ENCODE measurements around the gene ANKRD40CL. TPM values are rescaled to one million over a fixed set of nuclear protein-coding genes. Genes with fewer than 3 reads are reported as not detected.
"Not testable (repeated sequence)": the region's sequence is repeated elsewhere in the genome, so short reads cannot be mapped to it uniquely, and the experiment has no call there.

The ANKRD40CL gene
- total RNA-seq, 3 donors from 2014 or later = 32.2 to 96.7 (median 57.6) TPM

DNA sequence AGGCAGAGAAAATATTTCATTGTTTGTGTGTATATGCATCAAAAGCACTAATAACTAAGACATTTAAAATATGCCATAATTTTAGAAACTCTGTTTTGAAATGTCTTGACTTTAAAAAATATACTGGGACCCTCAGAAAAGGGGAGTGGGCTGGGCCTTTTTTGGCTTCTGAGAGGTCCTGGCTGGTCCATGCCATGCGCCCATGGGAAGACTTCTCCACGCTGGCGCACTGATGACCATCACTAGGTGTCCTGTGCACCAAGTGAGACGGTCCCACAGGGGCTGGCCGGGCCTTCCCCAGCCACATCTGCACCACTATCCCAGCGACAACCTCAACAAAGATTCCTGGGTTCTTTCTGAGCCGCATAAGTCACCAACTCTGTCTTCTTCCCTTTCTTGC lies 41.1 kb upstream of the ANKRD40CL start:
- Histone ChIP-seq H3K4me3 (no peak overlapping the region), H3K9me3 (no peaks in the 10 kb centered on the region), H3K36me3 (ENCODE audit: low read depth) (no peaks in the 10 kb centered on the region), H3K4me1 (ENCODE audit: low read depth) (no peaks in the 10 kb centered on the region)
- ATAC-seq (no peak), DNase-seq (no peak)
- intact Hi-C loops (cut with DNase I, micrococcal nuclease) = no loop called here
- TF ChIP-seq, protein P1, sequence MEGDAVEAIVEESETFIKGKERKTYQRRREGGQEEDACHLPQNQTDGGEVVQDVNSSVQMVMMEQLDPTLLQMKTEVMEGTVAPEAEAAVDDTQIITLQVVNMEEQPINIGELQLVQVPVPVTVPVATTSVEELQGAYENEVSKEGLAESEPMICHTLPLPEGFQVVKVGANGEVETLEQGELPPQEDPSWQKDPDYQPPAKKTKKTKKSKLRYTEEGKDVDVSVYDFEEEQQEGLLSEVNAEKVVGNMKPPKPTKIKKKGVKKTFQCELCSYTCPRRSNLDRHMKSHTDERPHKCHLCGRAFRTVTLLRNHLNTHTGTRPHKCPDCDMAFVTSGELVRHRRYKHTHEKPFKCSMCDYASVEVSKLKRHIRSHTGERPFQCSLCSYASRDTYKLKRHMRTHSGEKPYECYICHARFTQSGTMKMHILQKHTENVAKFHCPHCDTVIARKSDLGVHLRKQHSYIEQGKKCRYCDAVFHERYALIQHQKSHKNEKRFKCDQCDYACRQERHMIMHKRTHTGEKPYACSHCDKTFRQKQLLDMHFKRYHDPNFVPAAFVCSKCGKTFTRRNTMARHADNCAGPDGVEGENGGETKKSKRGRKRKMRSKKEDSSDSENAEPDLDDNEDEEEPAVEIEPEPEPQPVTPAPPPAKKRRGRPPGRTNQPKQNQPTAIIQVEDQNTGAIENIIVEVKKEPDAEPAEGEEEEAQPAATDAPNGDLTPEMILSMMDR (IDR thresholded peaks at IDR 0.05) = no peak

DNA sequence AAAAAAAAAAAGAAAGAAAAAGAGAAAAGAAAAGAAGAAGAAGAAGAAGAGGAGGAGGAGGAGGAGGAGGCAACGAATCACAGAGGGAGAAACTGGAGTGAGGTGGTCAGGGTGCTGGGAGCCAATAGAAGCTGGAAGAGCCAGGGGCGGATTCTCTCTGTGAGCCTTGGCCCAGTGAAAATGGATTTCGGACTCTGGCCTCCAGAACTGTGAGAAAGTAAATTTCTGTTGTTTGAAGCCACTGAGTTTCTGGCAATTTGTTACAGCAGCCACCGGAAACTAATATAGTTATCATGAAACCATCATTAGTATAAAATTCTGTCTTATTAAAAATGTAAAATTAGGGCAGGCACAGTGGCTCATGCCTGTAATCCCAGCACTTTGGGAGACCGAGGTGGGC lies 40.4 kb upstream of the ANKRD40CL start:
- no peaks in the 10 kb centered on the region for H3K4me1 ChIP-seq (ENCODE audit: low read depth)
- ATAC-seq (no peak), DNase-seq (no peak)
- no peaks in the 10 kb centered on the region for H3K36me3 ChIP-seq (ENCODE audit: low read depth)
- H3K9me3 ChIP-seq = no peaks in the 10 kb centered on the region
- H3K4me3 ChIP-seq = no peak overlapping the region
- TF ChIP-seq, protein P1 (IDR thresholded peaks at IDR 0.05) = no peak
- intact Hi-C loops (cut with DNase I, micrococcal nuclease) = no loop called here

DNA sequence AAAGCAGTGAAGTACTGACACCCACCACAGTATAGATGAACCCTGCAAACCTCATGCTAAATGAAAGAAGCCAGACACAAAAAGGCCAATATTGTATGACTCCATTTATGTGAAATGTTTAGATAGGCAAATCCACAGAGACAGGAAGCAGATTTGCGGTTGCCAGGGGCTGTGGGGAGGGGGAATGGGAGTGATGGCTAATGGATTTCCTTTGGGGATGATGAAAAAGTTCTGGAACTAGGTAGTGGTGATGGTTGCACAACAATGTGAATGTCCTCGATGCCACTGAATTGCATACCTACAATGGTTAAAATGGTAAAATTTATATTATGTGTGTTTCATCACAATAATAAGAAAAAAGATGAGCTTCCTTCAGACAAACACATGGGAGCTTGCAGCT lies 39.7 kb upstream of the ANKRD40CL start:
- Histone ChIP-seq H3K4me3 (no peak overlapping the region), H3K9me3 (no peaks in the 10 kb centered on the region), H3K36me3 (ENCODE audit: low read depth) (no peaks in the 10 kb centered on the region), H3K4me1 (ENCODE audit: low read depth) (no peaks in the 10 kb centered on the region)
- no peak for ATAC-seq
- intact Hi-C loops (cut with DNase I, micrococcal nuclease) = no loop called here
- DNase-seq = no peak
- TF ChIP-seq, protein P1 (IDR thresholded peaks at IDR 0.05) = no peak

GRCh38 chr17:50806141-50806643 lies 38.9 kb upstream of the ANKRD40CL start:
- intact Hi-C loops (cut with DNase I, micrococcal nuclease) = no loop called here
- ATAC-seq (peak; percentile 62), DNase-seq (no peak)
- Histone ChIP-seq H3K9me3 (no peaks in the 10 kb centered on the region), H3K4me1 (ENCODE audit: low read depth) (no peaks in the 10 kb centered on the region), H3K36me3 (ENCODE audit: low read depth) (no peaks in the 10 kb centered on the region), H3K4me3 (no peak overlapping the region)
- TF ChIP-seq, protein P1 (IDR thresholded peaks at IDR 0.05) = no peak

- H3K9me3 ChIP-seq = no peaks in the 10 kb centered on the region
- ATAC-seq (no peak), DNase-seq (no peak)
- TF ChIP-seq, protein P1 (IDR thresholded peaks at IDR 0.05) = no peak
- H3K36me3 ChIP-seq (ENCODE audit: low read depth) = no peaks in the 10 kb centered on the region
- intact Hi-C loops (cut with DNase I, micrococcal nuclease) = no loop called here
- no peak overlapping the region for H3K4me3 ChIP-seq
- no peaks in the 10 kb centered on the region for H3K4me1 ChIP-seq (ENCODE audit: low read depth)
Measured at GRCh38 chr17:50805486-50805885, 38.2 kb upstream of the ANKRD40CL start.

DNA sequence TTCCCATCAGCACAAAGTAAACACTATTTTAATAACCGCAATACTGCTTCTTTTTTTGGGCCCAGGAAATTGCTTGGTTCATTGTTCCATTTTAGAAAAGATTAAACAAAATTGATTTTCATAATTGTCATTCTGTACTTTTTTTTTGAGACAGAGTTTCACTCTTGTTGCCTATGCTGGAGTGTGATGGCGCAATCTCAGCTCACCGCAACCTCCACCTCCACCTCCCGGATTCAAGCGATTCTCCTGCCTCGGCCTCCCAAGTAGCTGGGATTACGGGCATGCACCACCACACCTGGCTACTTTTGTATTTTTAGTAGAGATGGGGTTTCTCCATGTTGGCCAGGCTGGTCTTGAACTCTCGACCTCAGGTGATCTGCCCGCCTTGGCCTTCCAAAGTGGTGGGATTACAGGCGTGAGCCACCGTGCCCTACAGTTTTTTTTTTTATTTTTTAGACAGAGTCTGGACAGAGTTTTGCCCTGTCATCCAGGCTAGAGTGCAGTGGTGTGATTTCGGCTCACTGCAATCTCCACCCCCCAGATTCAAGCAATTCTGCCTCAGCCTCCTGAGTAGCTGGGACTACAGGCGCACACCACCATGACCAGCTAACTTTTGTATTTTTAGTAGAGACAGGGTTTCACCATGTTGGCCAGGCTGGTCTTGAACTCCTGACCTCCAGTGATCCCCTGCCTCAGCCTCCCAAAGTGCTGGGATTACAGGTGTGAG lies 37.6 kb upstream of the ANKRD40CL start:
- ATAC-seq; intact Hi-C loops (cut with DNase I, micrococcal nuclease); H3K4me3 ChIP-seq; H3K36me3 ChIP-seq (ENCODE audit: low read depth); DNase-seq; H3K4me1 ChIP-seq (ENCODE audit: low read depth); H3K9me3 ChIP-seq: not testable (repeated sequence)
